HUES6 (cell line): ENCODE measurements around the gene RAD51B.
"Not testable (repeated sequence)": the region's sequence is repeated elsewhere in the genome, so short reads cannot be mapped to it uniquely, and the experiment has no call there.

Source experiments
- H3K27ac ChIP-seq: 2 replicates; pipeline ENCODE4 v1.7.0; 2013; ENCODE audit warnings: low read depth, mild to moderate bottlenecking, low read length, inconsistent platforms
- H3K27me3 ChIP-seq: 2 replicates; pipeline ENCODE4 v1.6.1; 2013; ENCODE audit warnings: low read length; ENCODE audit not compliant: control insufficient read depth, insufficient read depth
- H3K36me3 ChIP-seq: 2 replicates; pipeline ENCODE4 v1.6.1; 2013; ENCODE audit warnings: low read length; ENCODE audit not compliant: control insufficient read depth, insufficient read depth
- H3K4me1 ChIP-seq: 2 replicates; pipeline ENCODE4 v1.6.1; 2013; ENCODE audit warnings: low read length; ENCODE audit not compliant: control insufficient read depth, insufficient read depth
- H3K4me3 ChIP-seq: 2 replicates; pipeline ENCODE4 v1.5.1; 2013; ENCODE audit warnings: low read depth, low read length
- H3K9ac ChIP-seq: one replicate; pipeline ENCODE4 v1.6.1; 2013; ENCODE audit warnings: mild to moderate bottlenecking, low read length
- H3K9me3 ChIP-seq: 2 replicates; pipeline ENCODE4 v1.6.1; 2013; ENCODE audit warnings: low read depth, low read length; ENCODE audit not compliant: control insufficient read depth, insufficient read depth

Gene RAD51B

DNA sequence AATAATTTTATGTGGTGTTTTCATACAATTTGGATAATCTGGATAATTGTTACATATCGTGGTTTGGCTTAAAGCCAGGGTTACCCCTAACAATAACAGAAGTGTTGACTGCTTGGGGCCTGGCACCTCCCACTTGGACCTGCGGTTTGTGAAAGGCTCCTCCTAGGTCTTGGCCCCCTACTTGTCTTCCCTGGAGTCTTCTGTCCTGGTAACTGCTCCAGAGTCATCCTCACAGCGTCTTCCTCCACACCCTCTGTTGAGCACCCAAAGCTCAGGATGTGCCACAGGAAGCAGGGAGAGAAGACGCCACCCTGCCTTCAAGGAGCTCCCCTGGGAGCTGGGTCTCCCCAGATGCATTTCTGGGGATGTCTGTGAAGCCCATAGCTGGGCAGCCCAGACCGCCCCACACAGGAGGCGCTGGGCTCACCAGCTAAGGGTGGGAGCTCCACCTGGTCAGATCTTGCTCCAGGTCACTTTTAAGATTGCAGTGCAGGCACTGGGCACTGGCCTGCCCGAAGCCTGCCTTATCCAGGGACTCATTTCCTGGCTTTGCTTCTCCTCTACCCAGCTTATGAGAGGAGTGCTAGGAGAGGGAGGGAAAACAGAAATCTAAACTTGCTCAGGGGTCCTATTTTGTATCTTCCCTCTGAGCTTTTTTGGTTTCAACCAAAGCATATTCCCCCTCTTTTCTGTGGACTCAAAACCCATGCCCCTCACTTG, 875.1 kb downstream of the RAD51B start:
- peaks cover 21% of the 10 kb centered on the region for H3K27me3 ChIP-seq
- H3K9me3 ChIP-seq, result no peaks in the 10 kb centered on the region
- H3K36me3 ChIP-seq, result no peaks in the 10 kb centered on the region
- H3K27ac ChIP-seq, result no peak overlapping the region
- peaks cover 24% of the 10 kb centered on the region for H3K4me1 ChIP-seq
- H3K4me3 ChIP-seq, result no peak overlapping the region
- H3K9ac ChIP-seq, result no peak overlapping the region

DNA sequence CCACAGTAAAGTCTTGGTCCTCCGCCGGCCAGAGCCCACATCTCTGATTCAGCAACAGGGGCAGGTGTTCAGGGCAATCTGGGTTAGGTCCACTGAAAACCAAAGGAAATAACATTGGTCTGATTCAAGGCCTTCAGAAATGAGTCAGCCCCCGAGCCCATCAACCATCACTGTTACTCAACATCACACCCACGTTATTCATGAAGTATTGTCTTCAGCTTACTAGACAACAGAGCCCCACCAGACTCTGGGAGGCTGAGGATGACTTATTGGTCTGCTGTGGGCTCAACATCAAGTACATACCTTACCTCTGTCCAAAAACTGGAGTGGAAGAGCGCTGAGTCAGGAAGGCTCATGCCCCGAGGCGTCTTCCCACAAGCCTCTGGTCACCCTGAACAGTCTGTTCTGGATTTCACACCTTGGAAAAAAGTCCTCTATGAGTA, 875.8 kb downstream of the RAD51B start:
- no peaks in the 10 kb centered on the region for H3K36me3 ChIP-seq
- H3K27me3 ChIP-seq, result peaks cover 21% of the 10 kb centered on the region
- no peaks in the 10 kb centered on the region for H3K9me3 ChIP-seq
- H3K4me1 ChIP-seq, result peaks cover 20% of the 10 kb centered on the region
- H3K4me3 ChIP-seq, result no peak overlapping the region
- no peak overlapping the region for H3K27ac ChIP-seq
- H3K9ac ChIP-seq, result no peak overlapping the region

DNA sequence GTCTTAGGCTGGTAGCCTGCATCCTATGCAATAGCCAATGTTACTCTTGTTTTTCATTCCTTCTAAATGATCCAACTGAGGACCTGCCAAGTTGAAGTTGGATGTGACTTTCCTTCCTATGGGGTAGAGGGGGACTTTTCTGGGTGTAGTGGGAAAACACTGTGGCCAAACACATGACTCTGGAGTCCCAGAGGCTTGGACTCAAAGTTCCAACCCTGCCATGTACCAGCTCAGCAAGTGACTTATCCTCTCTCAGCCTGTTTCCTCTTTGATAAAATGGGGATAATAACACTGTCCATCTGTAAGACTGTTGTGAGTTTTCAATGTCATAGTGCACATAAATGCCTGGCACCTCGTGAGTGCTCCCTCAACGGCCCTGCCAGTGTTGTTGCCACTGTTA, 876.3 kb downstream of the RAD51B start:
- no peak overlapping the region for H3K4me3 ChIP-seq
- no peak overlapping the region for H3K9ac ChIP-seq
- H3K27me3 ChIP-seq, result peaks cover 21% of the 10 kb centered on the region
- H3K27ac ChIP-seq, result no peak overlapping the region
- peaks cover 15% of the 10 kb centered on the region for H3K4me1 ChIP-seq
- peaks cover 5% of the 10 kb centered on the region; the same call in 1 of the 2 replicates for H3K9me3 ChIP-seq
- no peaks in the 10 kb centered on the region for H3K36me3 ChIP-seq

DNA sequence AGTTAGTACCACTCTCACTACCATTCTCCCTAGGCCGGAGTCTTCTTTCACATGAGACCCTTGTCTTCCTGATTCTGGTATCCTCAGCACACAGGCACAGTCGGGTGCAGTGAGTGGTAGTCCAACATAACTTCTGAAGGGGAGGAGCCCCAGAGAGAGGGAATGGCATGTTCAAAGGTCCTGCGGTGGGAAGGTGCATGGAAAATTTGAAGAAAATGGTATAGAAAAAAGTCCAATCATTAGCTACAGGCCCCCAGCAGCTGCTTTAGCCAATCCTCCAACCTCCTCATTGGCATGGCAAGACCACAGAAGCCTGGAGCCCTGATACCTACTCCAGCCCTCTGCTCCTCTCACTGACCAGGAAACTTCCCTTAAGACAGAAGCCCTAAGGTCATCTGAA, 876.7 kb downstream of the RAD51B start:
- H3K4me1 ChIP-seq, result peaks cover 15% of the 10 kb centered on the region

DNA sequence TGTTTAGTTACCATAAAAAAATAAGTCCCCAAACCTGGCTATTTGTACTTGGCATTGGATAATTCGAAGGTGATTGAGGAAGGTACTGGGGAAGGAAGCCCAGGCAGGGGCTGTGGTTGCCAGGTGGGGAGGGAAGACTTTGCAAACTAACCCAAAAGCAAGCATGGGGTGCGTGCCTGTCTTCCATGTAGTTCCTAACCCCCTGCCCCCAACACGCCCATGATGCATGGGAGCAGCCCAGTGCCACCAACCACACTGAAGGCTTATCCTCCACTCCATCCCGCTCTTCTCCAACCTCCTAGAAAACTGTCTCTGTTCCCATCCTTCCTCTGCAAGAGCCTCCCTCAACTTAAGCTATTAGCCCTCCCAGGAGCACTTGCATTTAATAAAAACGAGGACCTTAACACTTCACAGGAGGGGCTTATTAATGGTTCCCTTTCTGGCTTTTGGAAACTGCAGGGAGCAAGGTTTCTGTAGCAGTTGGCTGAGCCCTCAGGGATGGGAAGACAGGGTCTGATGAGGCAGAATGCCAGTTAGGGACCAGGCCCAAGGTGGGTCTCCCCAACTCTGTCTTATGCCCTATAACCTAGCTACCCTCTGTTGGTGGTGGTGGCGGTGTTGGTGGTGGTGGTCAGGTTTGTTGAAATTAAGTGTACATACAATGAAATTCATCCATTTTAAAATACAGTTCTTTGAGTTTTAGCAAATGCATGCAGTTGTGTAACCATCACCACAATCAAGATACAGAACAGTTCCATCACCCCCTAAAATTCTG, 877.3 kb downstream of the RAD51B start:
- H3K9ac ChIP-seq, result no peak overlapping the region
- H3K9me3 ChIP-seq, result peaks cover 6% of the 10 kb centered on the region; the same call in 1 of the 2 replicates
- no peak overlapping the region for H3K4me3 ChIP-seq
- peaks cover 8% of the 10 kb centered on the region; the same call in 1 of the 2 replicates for H3K4me1 ChIP-seq
- H3K27ac ChIP-seq, result no peak overlapping the region
- peaks cover 21% of the 10 kb centered on the region for H3K27me3 ChIP-seq
- no peaks in the 10 kb centered on the region for H3K36me3 ChIP-seq

More for the DNA sequence above, 876.7 kb downstream of the RAD51B start:
- peaks cover 6% of the 10 kb centered on the region; the same call in 1 of the 2 replicates for H3K9me3 ChIP-seq
- peaks cover 21% of the 10 kb centered on the region for H3K27me3 ChIP-seq
- no peak overlapping the region for H3K9ac ChIP-seq
- H3K4me3 ChIP-seq, result no peak overlapping the region
- no peaks in the 10 kb centered on the region for H3K36me3 ChIP-seq
- no peak overlapping the region for H3K27ac ChIP-seq

DNA sequence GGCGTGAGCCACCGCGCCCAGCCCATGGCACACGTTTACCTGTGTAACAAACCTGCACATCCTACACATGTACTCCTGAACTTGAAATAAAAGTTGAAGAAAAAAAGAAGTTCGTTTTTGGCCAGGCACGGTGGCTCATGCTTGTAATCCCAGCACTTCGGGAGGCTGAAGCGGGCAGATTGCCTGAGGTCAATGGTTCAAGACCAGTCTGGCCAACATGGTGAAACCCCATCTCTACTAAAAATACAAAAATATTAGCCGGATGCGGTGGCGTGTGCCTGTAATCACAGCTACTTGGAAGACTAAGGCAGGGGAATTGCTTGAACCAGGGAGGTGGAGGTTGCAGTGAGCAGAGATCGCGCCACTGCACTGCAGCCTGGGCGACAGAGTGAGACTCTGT, 879.2 kb downstream of the RAD51B start:
- not testable (repeated sequence) for H3K36me3 ChIP-seq, H3K4me3 ChIP-seq, H3K9ac ChIP-seq, H3K4me1 ChIP-seq, H3K9me3 ChIP-seq, H3K27ac ChIP-seq, H3K27me3 ChIP-seq

DNA sequence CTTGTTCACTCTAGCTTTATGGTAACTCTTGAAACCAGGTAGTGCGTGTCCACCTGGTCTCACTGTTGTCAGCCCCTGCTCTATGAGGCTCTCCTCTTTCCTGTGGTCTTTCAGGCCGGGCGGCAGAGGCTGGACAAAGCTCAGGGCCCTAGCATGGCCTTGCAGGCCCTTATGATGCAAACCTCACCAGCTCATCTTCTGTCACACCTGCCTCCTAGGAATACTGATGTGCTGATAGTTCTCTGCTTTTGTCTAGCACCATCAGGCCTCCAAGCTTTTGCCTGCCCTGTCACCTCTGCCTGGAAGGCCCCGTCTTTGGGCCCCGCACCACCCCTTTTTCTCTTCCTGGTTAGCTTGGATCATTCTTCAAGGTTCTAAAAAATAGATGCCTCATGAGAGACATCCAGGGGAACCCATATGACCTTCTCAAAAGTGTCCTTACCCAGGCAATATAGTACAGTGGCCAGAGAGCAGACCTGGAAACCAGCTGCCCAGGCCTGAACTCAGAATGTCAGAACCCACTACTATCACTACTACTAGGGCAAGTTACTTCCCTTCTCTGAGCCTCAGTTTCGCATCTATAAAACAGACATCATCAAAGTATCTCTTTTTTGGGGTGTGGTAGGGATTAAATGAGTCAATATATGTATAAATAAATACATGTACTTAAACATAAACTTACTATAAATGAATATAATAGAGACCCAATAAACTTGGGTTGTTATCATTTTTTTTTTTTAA, 881.6 kb downstream of the RAD51B start:
- H3K27me3 ChIP-seq, result no peaks in the 10 kb centered on the region
- H3K27ac ChIP-seq, result no peak overlapping the region

DNA sequence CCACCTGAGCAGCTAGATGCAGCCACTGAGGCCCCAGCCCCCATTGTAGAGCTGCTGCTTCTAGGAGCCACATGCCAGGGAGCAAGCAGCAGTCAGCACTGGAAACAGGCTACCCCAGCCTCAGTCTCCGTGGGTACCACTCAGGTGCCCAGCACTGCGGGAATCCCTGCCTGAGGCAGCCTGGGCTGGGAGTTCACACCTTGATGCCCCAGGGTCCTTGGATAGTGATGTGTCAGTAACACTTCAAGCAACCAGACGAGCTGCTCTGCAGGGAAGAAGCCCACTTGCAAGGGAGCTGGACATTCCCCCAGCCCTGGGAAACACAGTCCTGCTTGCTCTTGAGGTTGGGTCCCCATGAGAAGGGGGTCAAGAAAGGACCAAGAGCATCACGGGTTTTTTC, 882.6 kb downstream of the RAD51B start:
- Histone ChIP-seq H3K9me3 (peaks cover 6% of the 10 kb centered on the region; the same call in 1 of the 2 replicates), H3K4me3 (no peak overlapping the region), H3K4me1 (no peaks in the 10 kb centered on the region; the same call in 1 of the 2 replicates), H3K27me3 (no peaks in the 10 kb centered on the region), H3K9ac (no peak overlapping the region), H3K27ac (no peak overlapping the region), H3K36me3 (no peaks in the 10 kb centered on the region)

More for the DNA sequence above, 881.6 kb downstream of the RAD51B start:
- Histone ChIP-seq H3K36me3 (no peaks in the 10 kb centered on the region), H3K9me3 (peaks cover 6% of the 10 kb centered on the region; the same call in 1 of the 2 replicates), H3K9ac (no peak overlapping the region), H3K4me3 (no peak overlapping the region), H3K4me1 (no peaks in the 10 kb centered on the region; the same call in 1 of the 2 replicates)

DNA sequence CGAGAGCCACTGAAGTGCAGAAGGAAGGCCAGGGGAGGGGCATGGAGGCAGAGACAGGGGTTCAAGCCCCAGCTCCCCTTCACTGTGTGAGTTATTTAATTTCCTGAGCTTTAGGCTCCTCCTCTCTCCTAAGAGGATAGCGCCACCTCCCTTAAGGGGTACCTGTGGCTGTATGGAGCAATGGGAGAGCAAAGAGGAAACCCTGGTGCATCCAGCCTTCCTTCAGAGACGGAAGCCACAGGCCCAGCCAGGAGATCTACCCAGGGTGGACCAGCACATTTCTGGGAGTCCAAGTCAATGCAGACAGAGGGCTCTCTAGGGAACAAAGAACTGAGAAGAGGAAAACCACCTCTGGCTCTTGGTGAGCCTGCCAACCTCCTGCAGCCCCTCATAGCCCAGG, 883.0 kb downstream of the RAD51B start:
- no peaks in the 10 kb centered on the region for H3K36me3 ChIP-seq
- H3K4me3 ChIP-seq, result no peak overlapping the region
- H3K27ac ChIP-seq, result no peak overlapping the region
- no peaks in the 10 kb centered on the region for H3K27me3 ChIP-seq
- H3K9me3 ChIP-seq, result peaks cover 6% of the 10 kb centered on the region; the same call in 1 of the 2 replicates
- H3K9ac ChIP-seq, result no peak overlapping the region
- H3K4me1 ChIP-seq, result no peaks in the 10 kb centered on the region; the same call in 1 of the 2 replicates

DNA sequence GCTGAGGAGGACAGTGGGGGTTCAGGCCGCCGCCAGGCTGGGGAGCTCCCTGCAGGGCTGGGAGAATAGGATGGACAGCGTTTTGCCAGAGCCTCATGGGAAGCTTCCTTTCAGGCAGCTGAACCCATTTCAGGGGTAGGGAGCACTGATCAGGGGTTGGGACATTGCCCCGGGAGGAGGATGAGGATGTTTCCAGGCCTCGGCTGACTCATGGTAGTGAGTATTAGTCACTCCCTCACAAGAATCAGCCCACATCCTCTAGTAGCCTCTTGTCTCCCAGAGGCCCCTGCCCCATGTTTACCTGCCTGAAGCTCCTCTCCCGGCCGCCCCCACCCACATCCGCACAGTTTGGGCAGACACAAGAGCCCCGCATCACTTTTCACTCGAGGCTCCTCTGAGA, 883.5 kb downstream of the RAD51B start:
- Histone ChIP-seq H3K4me3 (no peak overlapping the region), H3K9ac (no peak overlapping the region), H3K27ac (no peak overlapping the region), H3K9me3 (peaks cover 6% of the 10 kb centered on the region; the same call in 1 of the 2 replicates), H3K27me3 (no peaks in the 10 kb centered on the region), H3K36me3 (no peaks in the 10 kb centered on the region), H3K4me1 (no peaks in the 10 kb centered on the region; the same call in 1 of the 2 replicates)
